Daoy (cell line): ENCODE measurements around the gene HMGXB3. TPM values are rescaled to one million over a fixed set of nuclear protein-coding genes. Genes with fewer than 3 reads are reported as not detected.
A peak's percentile ranks its signal among the peaks of the same experiment; 100 is the strongest.

Source experiments
- DNase-seq: peaks from one replicate; pipeline ENCODE4 v3.0.0-alpha.2; 2015; ENCODE audit warnings: low read depth
- total RNA-seq: library from RNA; depleted of rRNA; stranded (reverse); fragments of >200 nt; shearing (Covaris generic); gene quantifications from 2 replicates; pipeline ENCODE4 v1.2.3, GENCODE V29; 2014

The HMGXB3 gene
- total RNA-seq, 1 experiment from 2014 or later: 33.2 TPM

DNA sequence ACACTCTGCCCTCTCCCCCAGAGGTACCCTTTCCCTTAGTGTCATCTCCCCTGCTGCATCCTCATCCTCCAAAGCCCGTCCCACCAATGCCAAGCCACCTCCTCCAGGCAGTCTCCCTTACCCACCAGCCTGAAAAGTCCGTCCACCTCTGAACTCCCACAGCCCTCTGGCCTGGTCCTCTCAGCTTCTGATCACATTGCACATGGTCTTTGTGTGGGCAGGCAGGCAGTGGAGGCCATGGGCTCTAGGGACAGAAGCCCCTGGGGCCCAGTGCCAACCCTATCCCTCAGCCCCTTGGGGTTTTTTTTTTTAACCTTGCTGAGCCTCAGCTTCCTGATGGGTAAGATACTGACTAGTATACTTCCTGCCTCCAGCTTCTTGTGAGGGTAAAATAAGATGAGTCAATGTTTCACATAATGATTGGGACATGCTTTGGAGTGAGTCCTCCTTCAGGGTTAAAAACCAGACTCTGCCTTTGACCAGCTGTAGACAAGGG lies 66.4 kb downstream of the HMGXB3 start:
- DNase-seq: peak; percentile 68

DNA sequence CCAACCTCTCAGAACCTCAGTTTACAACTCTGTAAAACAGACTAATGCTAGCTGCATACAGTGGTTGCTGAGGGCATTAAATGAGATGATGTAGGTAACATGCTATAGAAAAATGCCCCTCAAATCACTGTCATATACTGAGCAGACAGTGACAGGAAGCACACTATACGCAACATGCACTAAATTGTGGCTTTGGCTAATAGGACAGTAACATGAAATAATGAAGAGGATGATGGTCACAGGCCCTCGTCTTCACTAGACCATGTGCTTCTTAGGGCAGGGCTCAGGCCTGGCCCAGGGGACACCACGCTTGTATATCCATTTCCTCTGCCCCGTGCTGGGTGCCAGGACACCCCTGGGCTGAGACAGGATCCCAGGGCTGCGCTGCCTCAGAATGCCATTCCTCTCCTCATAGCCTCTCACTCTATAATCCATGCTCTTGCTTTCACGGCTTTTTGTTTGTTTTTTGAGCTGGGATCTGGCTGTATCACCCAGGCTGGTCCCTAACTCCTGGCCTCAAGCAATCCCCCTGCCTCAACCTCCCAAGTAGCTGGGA lies 66.9 kb downstream of the HMGXB3 start:
- no peak for DNase-seq

DNA sequence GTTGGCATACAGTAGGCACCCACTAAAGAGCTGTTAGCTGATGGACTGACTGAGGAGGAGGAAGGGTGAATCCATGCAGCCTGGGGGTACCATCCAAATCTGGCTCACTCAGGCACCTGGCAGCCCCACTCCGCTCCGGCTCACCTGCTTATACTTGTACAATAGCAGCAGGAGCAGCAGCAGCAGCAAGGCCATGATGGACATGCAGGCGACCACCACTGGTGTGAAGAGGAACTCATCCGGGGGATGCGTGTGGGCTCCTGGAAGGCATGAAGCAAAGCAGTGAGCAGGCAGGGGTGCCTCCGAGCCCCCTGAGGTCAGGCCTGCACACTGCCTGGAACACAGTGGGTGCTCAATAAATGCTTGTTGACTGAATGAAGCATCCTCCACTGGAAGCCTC lies 67.5 kb downstream of the HMGXB3 start:
- DNase-seq: no peak

DNA sequence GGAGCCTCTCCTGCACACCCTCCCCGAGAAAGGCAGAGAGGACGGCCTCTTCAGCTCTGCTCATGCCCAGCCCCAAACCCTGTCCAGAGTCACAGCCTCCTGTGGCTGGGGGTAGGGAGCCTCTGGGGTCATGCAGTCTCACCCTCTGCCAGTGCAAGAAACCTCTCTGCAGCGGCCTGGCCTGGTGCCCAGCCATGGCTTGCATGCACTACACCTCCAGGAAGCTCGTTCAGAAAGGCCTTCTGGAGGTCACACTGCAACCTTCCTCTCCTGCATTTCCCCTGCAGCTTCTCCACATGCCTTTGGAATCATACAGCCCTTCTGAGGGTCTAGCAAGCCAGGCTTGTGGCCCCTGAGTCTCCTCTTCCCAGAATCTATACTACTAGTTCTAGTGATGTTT lies 67.9 kb downstream of the HMGXB3 start:
- DNase-seq: peak; percentile 64

DNA sequence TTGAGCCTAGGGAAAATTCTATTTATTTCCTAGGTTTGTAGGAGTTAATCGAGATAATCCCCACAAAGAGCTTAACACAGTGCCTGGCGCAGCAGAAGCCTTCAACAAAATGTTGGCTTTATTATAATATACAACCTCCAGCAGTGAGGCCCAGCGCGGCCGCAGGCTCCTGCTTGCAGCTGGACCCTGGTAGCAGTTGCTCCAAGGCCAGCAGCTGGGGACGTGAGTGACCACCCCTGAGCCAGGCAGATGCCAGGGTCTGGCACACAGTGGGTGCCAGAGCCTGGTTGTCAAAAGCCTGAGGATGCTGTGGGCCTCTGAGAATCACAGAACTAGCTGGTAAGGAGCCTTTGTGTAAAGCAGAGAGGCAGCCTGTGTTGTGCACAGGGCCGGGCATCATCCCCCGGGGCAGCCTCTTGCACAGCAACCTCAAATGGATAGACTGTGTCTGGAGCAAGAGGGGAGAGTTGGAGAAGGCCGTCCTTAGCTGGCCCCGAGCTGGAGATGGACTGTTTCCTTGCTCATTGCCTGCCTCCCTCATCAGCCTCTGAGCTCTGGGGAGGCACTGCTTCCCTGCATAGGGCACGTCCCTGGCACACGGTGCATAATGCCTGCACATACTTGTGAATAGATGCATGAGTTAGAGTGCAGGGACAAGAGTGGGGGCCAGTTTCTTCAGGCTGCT lies 68.6 kb downstream of the HMGXB3 start:
- no peak for DNase-seq

DNA sequence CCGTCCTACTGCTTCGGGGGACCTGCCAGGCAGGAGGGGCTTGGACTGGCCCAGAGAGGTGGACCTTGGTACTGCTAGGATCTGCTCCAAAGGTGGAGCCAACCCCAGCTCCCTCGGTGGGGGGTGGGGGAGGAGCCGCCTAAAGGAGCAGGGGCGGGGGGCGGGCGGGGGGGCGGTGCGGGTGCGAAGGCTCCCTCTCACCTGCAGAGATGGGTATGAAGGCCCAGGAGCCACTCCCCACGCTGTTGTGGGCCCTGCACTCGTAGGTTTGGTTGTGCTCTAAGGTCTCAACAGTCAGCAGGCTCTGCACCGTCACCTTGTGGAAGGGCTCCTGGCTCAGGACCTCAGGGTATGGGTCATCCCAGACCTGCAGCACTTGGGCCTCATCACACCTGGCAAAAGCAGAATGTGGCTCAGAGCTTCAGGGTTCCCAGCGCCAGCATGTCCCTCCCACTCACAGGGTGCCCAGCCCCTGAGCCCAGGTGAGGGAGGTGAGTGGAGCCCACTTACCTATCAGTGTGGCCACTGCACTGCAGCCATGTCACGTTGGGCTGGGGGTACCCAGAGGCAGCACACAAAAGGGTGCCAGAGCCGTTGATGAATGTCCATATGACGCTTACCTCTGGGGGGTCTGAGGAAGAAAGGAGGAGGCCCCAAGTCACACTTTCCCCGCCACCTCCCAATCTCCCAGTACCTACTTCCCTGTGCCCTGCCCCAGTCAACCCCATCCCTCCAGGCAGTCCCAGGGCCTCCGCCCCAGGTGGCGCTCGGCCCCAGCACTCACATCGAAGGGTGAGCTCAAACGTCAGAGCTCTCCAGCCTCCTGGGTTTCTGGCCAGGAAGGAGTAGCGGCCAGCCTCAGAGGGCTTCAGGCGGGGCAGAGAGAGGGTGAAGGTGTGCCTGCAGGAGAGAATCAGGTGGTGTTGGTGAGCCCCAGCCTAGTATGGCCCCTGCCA lies 69.4 kb downstream of the HMGXB3 start:
- DNase-seq: no peak

DNA sequence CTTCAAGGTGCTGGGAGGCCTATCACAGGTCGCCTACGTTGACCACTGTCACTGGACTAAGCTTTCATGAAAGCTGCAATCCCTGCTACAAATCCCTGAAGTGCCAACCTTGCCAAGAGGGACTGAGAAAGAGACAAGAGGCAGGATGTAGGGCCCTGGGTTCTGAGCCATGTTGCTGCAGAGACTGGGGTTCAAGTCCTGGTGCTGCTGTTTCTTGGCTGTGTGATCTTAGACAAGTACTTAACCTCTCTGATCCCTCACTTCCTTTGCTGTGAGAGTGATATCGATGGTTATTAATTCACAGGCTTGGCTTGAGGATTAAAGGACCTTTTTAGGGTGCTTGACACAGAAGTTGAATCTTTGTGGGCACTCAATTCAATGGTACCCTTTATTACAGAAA lies 70.3 kb downstream of the HMGXB3 start:
- no peak for DNase-seq

DNA sequence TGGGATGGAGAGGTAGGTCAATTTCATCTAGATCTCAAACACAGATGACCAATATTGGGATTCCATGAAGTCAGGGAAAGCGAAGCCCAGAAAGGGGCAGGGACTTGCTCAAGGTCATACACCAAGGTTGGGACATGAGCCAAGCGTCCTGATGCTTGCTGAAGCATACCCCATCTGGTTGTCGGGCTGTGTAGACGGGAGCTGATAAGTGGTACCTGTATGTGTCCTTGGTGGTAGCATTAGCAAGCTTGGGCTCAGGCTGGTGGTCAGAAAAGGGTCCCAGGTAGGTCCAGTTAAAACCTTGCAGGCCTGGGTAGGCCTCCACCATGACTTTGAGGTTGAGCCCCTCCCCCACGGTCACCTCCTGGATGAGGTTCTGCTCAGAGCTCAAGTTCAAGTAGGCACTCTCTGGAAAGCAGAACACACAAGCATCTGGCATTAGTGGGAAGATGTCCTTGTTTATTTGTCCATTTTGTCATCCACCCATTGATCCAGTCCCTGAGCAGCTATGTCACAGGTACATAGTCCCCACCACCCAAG lies 72.6 kb downstream of the HMGXB3 start:
- no peak for DNase-seq

DNA sequence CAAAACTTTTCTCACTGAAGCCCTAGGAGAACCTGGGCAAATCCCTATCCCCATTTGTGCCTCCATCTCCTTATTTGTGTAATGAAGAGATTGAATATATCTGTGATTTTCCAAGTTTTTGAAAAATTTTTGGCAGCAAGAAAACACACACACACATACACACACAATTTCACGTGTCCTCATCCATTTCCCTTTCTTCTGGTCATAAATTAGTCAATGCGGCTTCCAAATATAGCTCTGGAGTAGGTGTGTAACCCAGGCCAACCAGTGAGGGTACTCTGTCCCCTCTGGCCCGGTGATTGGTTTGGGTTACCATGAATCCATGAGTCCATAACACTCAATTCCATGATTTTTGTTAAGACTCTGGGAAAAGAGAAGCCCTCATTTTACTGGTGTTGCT lies 73.1 kb downstream of the HMGXB3 start:
- DNase-seq: no peak

DNA sequence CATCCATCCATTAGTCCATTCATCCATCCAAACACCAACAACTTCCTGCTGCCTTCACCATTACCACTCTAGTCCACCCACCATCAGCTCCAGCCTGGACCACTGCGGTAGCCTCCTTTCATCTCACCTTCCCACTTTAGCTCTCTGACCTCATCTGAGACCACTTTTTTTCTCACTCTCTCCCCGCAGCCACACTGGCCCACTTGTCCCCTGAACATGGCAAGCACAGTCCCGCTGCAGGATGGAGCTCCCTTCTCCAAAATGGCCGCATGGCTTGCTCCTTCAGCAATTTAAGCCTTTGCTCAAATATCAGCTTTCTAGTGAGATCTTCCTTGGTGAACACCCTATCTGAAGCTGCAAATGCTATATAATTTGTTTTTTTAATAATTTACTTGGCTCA lies 74.7 kb downstream of the HMGXB3 start:
- DNase-seq: no peak

DNA sequence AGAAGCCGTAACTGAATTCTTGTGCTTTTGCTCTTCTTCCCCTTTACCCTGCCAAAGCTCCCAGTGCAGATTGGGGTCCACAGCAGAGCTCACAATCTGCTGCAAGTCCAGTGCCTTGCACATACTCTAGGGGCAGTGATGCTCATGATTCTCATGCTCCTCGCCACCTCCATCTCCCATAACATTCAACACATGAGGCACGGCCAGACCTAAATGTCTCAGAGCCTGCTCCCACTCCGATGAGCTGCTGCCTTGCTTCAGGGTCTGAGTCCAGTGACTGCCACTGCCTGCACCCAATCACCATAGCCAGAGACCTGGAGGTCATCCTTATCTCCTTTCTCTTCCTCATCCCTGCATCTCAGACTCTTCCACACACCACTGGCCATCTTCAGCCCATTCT lies 75.3 kb downstream of the HMGXB3 start:
- no peak for DNase-seq

DNA sequence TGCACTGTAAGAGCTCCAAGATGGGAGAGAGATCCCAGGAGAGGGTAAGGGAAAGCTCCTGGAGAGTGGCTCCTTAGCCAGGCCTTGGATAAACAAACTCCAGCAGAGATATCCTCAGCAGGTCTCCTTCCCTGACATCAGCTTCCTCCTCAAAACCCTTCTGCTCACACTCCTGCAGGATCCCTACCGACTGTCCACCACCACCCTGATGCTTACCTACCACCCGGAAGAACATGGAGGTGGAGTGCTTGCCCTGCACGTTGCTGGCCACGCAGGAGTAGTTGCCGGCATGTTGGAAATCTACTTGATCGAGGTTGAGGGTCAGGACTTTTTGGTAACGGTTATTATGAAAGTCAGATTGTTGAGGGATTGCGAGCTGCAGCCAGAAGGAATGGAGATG lies 76.5 kb downstream of the HMGXB3 start:
- DNase-seq: no peak

DNA sequence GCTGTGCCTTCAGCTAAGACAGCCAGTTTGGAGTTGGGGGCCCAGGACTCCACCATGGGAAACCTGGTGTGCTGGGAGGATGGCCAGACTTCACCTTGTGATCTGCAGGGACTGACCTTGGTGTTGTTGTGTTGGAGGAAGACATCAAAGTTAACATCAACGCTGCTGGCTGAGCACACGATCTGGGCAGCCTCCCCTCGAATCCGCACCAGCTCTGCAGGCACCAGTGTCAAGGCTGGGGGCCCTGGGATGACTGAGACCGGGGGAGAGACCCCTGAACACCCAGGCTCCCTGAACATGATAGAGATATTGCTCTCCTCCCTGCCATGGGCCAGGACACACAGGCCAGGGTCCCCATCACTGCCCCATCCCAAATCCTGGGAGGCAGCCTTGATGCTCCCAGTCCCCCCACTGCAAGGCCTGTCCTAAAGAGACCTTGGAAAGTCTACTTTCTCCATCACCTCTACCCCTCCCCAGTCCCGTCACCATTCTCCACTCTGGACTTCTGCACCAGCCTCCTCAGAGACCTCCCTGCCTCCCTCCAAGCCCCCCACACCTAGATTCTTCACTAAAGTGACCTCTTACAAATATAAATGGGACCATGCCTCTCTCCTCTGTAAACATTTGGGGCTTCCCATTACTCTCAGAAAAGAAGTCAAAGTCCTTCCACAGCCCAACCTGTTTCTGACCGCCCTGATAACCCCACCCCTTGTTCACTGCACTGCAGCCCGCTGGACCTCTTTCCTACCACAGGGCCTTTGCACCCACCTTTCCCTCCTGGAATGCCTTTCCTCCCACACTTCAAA lies 77.7 kb downstream of the HMGXB3 start:
- DNase-seq: no peak

DNA sequence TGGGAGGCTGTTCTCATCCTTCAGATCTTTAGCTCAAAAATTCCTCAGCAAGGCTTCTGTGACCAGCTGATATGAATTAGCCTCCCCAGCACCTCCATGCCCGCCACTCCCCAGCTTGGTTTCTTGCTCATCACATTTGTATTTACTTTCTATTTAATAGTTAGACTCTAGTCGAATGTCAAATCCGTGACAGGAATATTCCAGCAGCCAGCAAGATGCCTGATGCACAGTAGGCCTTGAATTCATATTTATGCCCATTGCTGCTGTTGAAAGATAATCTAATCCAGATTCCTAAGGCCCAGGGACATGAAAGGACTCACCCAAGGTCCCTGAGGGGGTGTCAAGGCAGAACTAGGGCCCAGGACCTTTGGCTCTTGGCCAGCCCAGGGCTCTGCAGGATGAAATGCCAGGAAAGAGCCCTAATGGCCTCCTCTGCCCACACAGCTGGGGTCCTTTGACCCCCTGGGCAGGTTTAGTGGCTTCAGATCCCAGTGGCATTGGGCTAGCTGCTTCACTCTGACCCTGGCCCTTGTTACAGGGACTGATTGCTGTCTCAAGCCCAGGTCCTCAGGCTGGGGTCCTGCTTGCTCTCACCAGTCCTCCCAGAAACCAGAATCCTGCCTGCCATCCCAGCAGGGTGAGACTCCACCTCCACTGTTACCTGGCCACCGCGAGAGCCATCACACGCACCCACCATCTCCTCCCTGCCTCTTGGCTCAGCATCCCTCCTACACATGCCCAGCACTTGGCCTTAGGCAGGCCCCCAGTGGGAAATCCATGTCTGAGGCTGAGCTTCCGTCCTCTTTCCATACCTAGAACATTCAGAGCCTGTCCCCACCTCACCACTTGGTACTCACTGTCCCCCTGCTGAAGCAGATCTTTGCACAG lies 78.5 kb downstream of the HMGXB3 start:
- no peak for DNase-seq

DNA sequence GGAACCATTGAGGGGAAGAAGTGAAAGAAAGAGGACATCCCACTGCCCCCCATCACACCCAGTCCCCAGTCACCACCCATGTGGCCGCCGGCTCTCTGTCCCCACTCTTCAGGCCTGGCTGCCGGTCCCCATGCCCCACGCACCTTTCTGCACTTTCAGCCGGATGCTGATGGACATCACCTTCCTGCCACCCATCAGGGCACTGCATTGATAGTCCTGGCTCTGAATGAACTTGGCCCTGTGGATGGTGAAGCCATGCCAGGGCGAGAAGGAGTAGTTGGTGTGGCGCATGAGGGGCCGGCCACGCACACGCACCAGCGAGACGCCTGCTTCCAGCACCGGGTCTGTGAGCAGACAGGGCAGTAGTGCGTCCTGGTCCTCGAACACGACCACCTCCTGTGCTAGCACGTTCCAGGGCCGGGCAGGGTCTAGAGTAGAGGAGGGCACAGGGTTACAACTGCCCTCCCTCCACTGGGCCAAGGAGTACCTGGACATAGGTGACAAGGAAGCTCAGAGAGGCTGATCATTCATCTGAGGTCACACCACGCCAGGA lies 79.4 kb downstream of the HMGXB3 start:
- no peak for DNase-seq

DNA sequence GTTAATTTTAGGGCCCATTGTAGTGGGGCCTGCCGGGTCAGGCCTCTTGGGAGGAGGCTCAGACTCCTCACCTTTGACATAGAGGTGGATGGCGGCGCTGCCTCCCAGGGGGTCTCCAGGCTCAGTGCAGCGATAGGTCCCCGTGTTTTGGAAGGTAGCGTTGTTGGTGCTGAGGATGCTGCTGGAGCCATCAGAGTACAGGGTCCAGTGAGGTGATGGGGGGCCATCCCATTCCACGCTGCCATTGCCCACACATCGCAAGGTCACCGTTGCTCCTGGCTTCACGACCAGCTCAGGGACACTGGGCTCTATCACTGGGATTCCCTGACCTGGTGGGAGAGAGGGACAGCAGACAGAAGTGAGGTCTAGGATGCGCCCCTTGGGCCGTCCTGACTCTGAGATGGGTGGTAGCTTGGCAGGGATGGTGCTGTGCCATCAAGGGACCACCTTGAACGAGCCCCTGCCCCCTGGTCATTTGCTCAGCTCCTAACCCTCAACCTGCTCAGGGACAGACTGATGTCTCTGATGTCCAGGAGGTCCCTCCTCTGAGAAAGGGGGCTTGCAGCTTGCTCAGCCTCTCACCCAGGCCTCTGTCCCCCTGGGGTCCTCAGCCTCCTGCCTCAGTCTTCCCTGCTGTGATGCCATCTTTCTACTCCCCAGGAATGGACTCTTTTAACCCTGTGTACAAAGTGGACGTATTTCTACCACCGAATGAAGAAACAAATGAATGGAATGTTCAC lies 80.3 kb downstream of the HMGXB3 start:
- no peak for DNase-seq

DNA sequence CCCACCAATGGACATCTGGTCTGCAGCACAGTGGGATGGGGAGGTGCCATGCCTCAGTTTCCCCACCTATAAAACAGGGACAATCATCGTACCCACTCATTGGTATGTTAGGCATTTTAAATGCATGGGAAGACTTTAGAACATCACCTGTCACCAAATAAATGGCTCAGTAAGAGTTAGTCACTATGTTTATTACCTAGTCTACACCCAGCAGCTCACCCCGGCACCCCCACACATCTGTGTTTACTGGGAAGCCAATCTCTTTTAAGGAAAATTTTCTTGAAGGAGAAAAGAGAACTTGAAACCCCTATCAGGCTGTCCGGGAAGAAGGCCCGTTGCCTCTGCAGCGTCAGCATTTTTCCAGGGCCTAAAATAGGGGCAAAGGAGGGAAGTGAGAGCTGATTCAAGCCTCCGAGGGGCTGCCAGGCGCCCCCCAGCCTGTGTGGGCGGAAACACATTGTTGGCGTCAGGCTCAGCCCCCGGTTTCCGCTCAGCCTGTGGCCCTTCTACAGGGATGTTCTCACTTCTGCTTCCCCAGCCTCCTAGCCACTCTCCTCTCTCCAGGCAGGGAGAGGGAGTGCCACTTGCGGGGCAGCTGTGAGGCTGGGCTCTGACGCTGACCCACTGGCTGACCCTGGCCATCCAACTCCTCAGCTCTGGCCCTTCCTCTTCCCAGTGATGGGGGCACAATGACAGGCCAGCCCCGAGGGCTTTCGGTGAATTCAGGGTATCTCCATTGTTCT lies 81.2 kb downstream of the HMGXB3 start:
- DNase-seq: no peak

DNA sequence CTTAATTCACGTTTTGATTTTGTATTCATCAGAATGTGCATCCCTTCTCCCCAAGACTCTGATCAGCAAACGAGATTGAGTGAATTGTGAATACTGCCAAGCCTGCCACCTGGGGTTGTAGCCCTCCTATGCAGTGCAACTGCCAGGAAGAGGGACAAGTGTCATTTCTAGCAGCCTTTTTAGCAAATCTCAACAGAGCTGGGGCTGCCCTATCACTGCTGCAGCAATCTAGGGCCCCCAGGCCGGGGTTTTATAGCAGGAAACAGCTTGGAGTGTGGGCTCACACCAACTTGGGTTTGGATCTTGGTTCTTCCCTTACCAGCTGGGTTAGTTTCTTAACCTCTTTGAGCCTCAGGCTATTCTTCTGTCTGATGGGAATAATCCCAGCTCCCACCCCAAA lies 81.8 kb downstream of the HMGXB3 start:
- no peak for DNase-seq

DNA sequence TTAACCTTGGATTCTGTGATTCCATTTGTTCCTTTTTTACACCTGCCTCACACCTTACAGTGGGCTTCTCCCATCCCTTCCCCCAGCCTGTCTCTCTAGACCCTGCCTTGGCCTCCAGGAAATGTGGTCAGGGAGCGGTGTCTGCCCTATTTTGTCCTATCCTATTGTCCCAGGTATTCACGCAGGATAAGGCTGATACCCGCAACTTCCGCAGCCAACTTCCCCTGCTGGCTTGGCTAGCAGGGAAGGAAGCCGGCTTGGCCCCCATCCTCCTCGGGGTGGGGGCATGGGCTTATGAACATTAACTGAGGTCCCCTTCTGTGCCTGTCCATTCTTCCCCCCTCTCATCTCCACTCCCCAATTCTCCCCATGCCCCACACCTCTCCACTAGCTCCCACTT lies 82.3 kb downstream of the HMGXB3 start:
- no peak for DNase-seq
